GM21423 (cell line): ENCODE results near the gene NUTM2F.
"Not testable (repeated sequence)": the region's sequence is repeated elsewhere in the genome, so short reads cannot be mapped to it uniquely, and the experiment has no call there.

Source experiments
- ATAC-seq: cut with Tn5 transposase; IDR thresholded peaks from one replicate; pipeline ENCODE4 v1.9.1; 2021; ENCODE audit warnings: mild to moderate bottlenecking, moderate library complexity; ENCODE audit not compliant: unreplicated experiment

NUTM2F gene

GRCh38 chr9:94315034-94315984, 13.1 kb downstream of the NUTM2F start:
- ATAC-seq, result not testable (repeated sequence)

GRCh38 chr9:94303321-94303720, 25.1 kb downstream of the NUTM2F start:
- no peak for ATAC-seq

GRCh38 chr9:94302426-94302825, 26.0 kb downstream of the NUTM2F start:
- ATAC-seq, result no peak

GRCh38 chr9:94301583-94301982, 26.9 kb downstream of the NUTM2F start:
- ATAC-seq, result no peak

GRCh38 chr9:94300470-94301301, 27.8 kb downstream of the NUTM2F start:
- ATAC-seq, result no peak

- no peak for ATAC-seq
Measured at GRCh38 chr9:94298949-94299599, 29.4 kb downstream of the NUTM2F start.

GRCh38 chr9:94289691-94290090, 38.8 kb downstream of the NUTM2F start:
- no peak for ATAC-seq

- no peak for ATAC-seq
Measured at GRCh38 chr9:94287877-94288513, 40.4 kb downstream of the NUTM2F start.

GRCh38 chr9:94286116-94286515, 42.3 kb downstream of the NUTM2F start:
- ATAC-seq, result no peak

- ATAC-seq, result no peak
Measured at GRCh38 chr9:94281101-94281500, 47.3 kb downstream of the NUTM2F start.

GRCh38 chr9:94280409-94280989, 47.9 kb downstream of the NUTM2F start:
- no peak for ATAC-seq

- ATAC-seq, result no peak
Measured at GRCh38 chr9:94277885-94278536, 50.4 kb downstream of the NUTM2F start.

GRCh38 chr9:94277029-94277428, 51.4 kb downstream of the NUTM2F start:
- not testable (repeated sequence) for ATAC-seq

GRCh38 chr9:94270009-94270408, 58.4 kb downstream of the NUTM2F start:
- ATAC-seq, result no peak

- ATAC-seq, result no peak
Measured at GRCh38 chr9:94269264-94269663, 59.2 kb downstream of the NUTM2F start.
